Stimulated activated CD4-positive, alpha-beta T cell treated with anti-CD3 and anti-CD28 coated beads, TNF-alpha, amount 100 ng/mL, for 48 hours (primary cell): ENCODE results near the gene NLRC5.
"Not testable (repeated sequence)": the region's sequence is repeated elsewhere in the genome, so short reads cannot be mapped to it uniquely, and the experiment has no call there.

Experiments
- DNase-seq, 3 donors: peaks; one replicate each; pipeline ENCODE4 v3.0.0-alpha.2; 2020; ENCODE audit warnings: low read depth in 3 of 3

The NLRC5 gene

GRCh38 chr16:57048095-57048494 lies 58.7 kb downstream of the NLRC5 start:
- no peak for DNase-seq

- DNase-seq, result no peak
Measured at GRCh38 chr16:57049678-57050077, 60.3 kb downstream of the NLRC5 start.

- DNase-seq, result no peak
Measured at GRCh38 chr16:57051696-57052228, 62.4 kb downstream of the NLRC5 start.

- no peak for DNase-seq
Measured at GRCh38 chr16:57053206-57053605, 63.8 kb downstream of the NLRC5 start.

GRCh38 chr16:57054338-57054737 lies 65.0 kb downstream of the NLRC5 start:
- DNase-seq, result no peak

GRCh38 chr16:57054771-57055170 lies 65.4 kb downstream of the NLRC5 start:
- DNase-seq, result no peak

- DNase-seq, result no peak
Measured at GRCh38 chr16:57055671-57056070, 66.3 kb downstream of the NLRC5 start.

GRCh38 chr16:57058291-57058861 lies 69.0 kb downstream of the NLRC5 start:
- DNase-seq, result no peak

GRCh38 chr16:57060323-57061083 lies 71.1 kb downstream of the NLRC5 start:
- DNase-seq, result no peak

- DNase-seq, result no peak
Measured at GRCh38 chr16:57061084-57061905, 71.9 kb downstream of the NLRC5 start.

GRCh38 chr16:57062329-57062728 lies 73.0 kb downstream of the NLRC5 start:
- DNase-seq, result no peak

GRCh38 chr16:57063189-57063588 lies 73.8 kb downstream of the NLRC5 start:
- DNase-seq, result not testable (repeated sequence)

- DNase-seq, result no peak
Measured at GRCh38 chr16:57064995-57065394, 75.6 kb downstream of the NLRC5 start.

GRCh38 chr16:57066625-57067024 lies 77.3 kb downstream of the NLRC5 start:
- no peak for DNase-seq

GRCh38 chr16:57067347-57067746 lies 78.0 kb downstream of the NLRC5 start:
- no peak for DNase-seq

- DNase-seq, result no peak
Measured at GRCh38 chr16:57069053-57069452, 79.7 kb downstream of the NLRC5 start.

GRCh38 chr16:57069635-57070370 lies 80.4 kb downstream of the NLRC5 start:
- no peak for DNase-seq

- no peak for DNase-seq
Measured at GRCh38 chr16:57070424-57070823, 81.1 kb downstream of the NLRC5 start.

GRCh38 chr16:57071081-57071732 lies 81.8 kb downstream of the NLRC5 start:
- DNase-seq, result not testable (repeated sequence)

- no peak for DNase-seq
Measured at GRCh38 chr16:57071831-57072582, 82.7 kb downstream of the NLRC5 start.
